MG63 (cell line): ENCODE results near the gene KLK2. TPM values are rescaled to one million over a fixed set of nuclear protein-coding genes. Genes with fewer than 3 reads are reported as not detected.
"Not testable (repeated sequence)": the region's sequence is repeated elsewhere in the genome, so short reads cannot be mapped to it uniquely, and the experiment has no call there.

Experiments
- DNase-seq: peaks from one replicate; pipeline ENCODE4 v3.0.0-alpha.2; 2020
- H3K27me3 ChIP-seq: fragments of 250-450 bp; sonication (Bioruptor Pico); 2 replicates; pipeline ENCODE4 v1.5.1; 2020; ENCODE audit warnings: mild to moderate bottlenecking, moderate library complexity
- H3K36me3 ChIP-seq: fragments of 250-450 bp; sonication (Bioruptor Pico); 2 replicates; pipeline ENCODE4 v1.5.1; 2020; ENCODE audit warnings: mild to moderate bottlenecking, moderate library complexity
- H3K4me3 ChIP-seq: fragments of 250-450 bp; sonication (Bioruptor Pico); 2 replicates; pipeline ENCODE4 v1.5.1; 2020; ENCODE audit warnings: mild to moderate bottlenecking, moderate library complexity
- H3K9me3 ChIP-seq: fragments of 250-450 bp; sonication (Bioruptor Pico); 2 replicates; pipeline ENCODE4 v1.5.1; 2020; ENCODE audit warnings: mild to moderate bottlenecking, moderate library complexity
- total RNA-seq: library from RNA; depleted of rRNA; stranded (reverse); fragments of >200 nt; shearing (Covaris generic); gene quantifications from 2 replicates; pipeline ENCODE4 v1.2.3, GENCODE V29; 2014; ENCODE audit warnings: low replicate concordance

Gene KLK2
- total RNA-seq, 1 experiment from 2014 or later, result not detected

DNA sequence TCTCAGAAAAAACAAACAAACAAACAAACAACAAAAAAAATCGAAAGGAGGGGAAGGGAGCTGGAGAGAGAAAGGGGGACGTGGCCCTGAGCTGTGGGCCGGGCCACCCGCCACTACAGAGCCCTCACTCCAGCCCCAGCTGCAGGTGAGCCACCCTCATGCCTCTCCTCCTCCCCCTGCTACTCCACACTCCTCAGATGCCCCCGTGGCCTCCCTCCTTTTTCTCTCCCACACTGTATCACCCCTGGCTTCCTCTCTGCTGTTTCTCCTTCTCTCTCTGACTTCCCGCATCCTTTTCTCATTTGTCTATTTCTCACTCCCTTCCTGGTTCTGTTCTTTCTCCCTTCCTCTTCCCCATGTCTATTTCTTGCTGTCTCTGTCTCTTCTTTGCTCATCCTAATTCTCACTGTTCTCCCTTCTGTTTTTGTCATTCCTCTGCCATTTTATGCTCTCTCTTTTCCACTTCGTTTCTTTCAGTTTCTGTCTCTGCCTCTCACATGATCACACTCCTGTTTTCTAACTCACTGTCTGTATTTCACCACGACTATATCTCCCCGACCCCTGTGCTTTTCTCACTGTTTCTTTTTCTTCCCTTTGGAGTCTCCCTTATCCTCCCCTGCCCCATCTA, 2.7 kb downstream of the KLK2 start:
- no peak overlapping the region for H3K4me3 ChIP-seq
- no peak for DNase-seq
- H3K9me3 ChIP-seq, result no peaks in the 10 kb centered on the region
- H3K36me3 ChIP-seq, result no peaks in the 10 kb centered on the region
- H3K27me3 ChIP-seq, result peaks cover 71% of the 10 kb centered on the region

DNA sequence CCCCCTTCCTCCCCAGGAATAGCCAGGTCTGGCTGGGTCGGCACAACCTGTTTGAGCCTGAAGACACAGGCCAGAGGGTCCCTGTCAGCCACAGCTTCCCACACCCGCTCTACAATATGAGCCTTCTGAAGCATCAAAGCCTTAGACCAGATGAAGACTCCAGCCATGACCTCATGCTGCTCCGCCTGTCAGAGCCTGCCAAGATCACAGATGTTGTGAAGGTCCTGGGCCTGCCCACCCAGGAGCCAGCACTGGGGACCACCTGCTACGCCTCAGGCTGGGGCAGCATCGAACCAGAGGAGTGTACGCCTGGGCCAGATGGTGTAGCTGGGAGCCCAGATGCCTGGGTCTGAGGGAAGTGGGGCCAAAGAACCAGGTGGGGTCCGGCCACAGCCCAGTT, 3.2 kb downstream of the KLK2 start:
- H3K27me3 ChIP-seq, result peaks cover 70% of the 10 kb centered on the region
- H3K36me3 ChIP-seq, result no peaks in the 10 kb centered on the region
- H3K9me3 ChIP-seq, result no peaks in the 10 kb centered on the region
- no peak overlapping the region for H3K4me3 ChIP-seq
- no peak for DNase-seq

DNA sequence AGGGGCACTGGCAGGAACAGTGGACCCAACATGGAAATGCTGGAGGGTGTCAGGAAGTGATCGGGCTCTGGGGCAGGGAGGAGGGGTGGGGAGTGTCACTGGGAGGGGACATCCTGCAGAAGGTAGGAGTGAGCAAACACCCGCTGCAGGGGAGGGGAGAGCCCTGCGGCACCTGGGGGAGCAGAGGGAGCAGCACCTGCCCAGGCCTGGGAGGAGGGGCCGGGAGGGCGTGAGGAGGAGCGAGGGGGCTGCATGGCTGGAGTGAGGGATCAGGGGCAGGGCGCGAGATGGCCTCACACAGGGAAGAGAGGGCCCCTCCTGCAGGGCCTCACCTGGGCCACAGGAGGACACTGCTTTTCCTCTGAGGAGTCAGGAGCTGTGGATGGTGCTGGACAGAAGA, 4.1 kb downstream of the KLK2 start:
- DNase-seq, result no peak
- H3K27me3 ChIP-seq, result peaks cover 73% of the 10 kb centered on the region
- no peaks in the 10 kb centered on the region for H3K9me3 ChIP-seq

DNA sequence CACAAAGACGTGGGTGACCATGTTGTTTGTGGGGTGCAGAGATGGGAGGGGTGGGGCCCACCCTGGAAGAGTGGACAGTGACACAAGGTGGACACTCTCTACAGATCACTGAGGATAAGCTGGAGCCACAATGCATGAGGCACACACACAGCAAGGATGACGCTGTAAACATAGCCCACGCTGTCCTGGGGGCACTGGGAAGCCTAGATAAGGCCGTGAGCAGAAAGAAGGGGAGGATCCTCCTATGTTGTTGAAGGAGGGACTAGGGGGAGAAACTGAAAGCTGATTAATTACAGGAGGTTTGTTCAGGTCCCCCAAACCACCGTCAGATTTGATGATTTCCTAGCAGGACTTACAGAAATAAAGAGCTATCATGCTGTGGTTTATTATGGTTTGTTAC, 5.6 kb downstream of the KLK2 start:
- peaks cover 73% of the 10 kb centered on the region for H3K27me3 ChIP-seq
- H3K4me3 ChIP-seq, result no peak overlapping the region
- no peak for DNase-seq
- H3K9me3 ChIP-seq, result no peaks in the 10 kb centered on the region
- no peaks in the 10 kb centered on the region for H3K36me3 ChIP-seq

More for the DNA sequence above, 4.1 kb downstream of the KLK2 start:
- H3K4me3 ChIP-seq, result no peak overlapping the region
- no peaks in the 10 kb centered on the region for H3K36me3 ChIP-seq

DNA sequence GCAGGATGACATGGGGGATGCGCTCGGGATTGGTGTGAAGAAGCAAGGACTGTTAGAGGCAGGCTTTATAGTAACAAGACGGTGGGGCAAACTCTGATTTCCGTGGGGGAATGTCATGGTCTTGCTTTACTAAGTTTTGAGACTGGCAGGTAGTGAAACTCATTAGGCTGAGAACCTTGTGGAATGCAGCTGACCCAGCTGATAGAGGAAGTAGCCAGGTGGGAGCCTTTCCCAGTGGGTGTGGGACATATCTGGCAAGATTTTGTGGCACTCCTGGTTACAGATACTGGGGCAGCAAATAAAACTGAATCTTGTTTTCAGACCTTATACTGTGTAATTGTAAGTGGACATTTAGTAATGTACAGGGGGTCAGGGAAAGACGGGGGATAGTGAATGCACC, 7.0 kb downstream of the KLK2 start:
- Histone ChIP-seq H3K9me3 (no peaks in the 10 kb centered on the region), H3K36me3 (no peaks in the 10 kb centered on the region), H3K4me3 (no peak overlapping the region), H3K27me3 (peaks cover 65% of the 10 kb centered on the region)
- DNase-seq, result no peak

DNA sequence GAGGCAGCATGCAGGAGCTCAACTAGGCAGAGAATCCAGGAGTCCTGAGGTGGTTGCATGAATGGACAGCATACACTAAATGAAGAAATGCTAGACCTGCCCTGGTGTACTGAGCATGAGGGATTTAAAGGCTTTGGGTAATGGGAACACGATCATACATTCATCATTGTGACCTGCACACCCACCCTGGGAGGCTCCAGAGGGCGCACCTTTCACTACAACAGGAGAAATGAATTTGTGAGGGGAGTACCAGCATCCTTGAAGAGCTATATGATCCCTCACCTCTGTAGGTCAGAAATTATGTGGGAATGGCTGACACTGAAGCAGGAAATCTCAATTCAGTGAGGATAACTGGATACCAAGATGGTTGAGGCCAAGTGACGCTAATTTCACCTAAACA, 8.9 kb downstream of the KLK2 start:
- Histone ChIP-seq H3K27me3 (peaks cover 69% of the 10 kb centered on the region), H3K9me3 (no peaks in the 10 kb centered on the region), H3K36me3 (no peaks in the 10 kb centered on the region), H3K4me3 (no peak overlapping the region)
- DNase-seq, result no peak

DNA sequence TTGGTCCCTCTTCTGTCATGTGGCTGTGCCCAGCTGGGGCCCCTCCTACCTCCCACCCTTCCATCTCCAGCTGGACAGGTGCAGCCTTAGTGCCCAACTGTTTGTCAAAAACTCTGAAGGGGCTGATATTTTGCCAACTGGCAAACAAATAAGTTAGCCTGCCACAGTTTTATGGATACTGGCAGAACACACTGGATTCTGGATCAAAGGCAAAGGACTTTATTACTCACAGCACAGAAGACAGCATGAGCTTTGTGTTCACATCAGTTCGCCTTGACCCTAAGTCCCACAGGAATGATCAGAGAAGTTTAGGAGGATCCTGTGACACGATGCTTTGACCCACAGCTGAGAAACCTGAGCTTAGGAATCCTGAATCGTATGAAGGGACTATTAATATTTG, 16.4 kb downstream of the KLK2 start:
- DNase-seq, result no peak
- Histone ChIP-seq H3K9me3 (no peaks in the 10 kb centered on the region), H3K27me3 (peaks cover 33% of the 10 kb centered on the region), H3K4me3 (no peak overlapping the region), H3K36me3 (no peaks in the 10 kb centered on the region)

DNA sequence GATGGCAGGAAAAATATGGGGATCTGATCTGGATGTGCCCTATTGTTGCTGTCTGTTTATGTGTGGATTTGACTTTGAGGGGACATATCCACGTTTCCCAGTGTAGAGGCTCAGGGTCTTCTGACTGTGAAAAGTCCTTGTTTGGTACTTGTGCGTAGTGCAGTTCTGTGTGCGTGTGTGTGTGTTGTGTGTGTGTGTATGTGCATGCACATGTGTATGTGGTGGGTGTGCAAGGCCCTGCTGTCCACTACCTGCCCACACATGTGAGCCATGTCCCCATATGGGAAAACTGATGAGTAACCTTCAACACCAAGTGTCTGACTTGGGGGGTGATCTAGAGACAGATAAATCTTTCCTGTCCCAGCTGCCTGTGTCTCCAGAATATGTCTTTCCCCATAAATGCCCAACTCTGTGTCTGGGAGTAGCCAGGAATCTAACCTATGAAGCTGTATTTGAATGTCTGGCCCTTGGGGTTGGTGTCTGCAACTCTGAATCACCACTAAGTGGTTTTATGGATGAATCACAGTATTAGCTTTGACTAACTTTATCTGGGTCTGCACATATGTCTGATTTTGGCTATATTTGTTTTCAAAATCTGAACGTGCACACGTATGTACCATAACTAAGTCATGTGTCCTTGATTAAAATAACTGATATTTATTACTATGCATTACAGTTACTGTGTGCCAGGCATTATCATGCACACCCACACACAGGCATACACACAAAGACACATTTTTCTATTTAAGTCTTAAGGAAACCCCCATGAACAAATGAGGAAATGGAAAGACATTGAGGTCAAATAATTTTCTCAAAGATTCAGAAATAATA, 17.4 kb downstream of the KLK2 start:
- no peak for DNase-seq
- Histone ChIP-seq H3K36me3 (no peaks in the 10 kb centered on the region), H3K4me3 (no peak overlapping the region), H3K9me3 (no peaks in the 10 kb centered on the region), H3K27me3 (peaks cover 26% of the 10 kb centered on the region)

DNA sequence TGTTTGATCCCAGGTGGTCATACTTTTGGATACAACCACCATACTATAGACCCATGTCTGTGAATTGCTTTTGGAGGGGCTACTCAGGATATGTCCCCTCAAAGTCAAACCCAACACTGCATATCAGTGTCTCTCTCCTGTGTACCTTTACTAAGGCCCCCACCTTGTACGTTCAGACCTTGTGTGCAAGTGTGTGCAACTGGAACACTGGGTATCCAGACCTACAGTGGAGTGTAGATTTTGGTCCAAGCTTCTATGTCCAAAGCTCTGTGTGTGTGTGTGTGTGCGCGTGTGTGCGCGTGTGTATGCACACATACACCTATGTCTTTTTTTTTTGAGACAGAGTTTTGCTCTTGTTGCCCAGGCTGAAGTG, 18.0 kb downstream of the KLK2 start:
- Histone ChIP-seq H3K27me3 (peaks cover 21% of the 10 kb centered on the region), H3K4me3 (no peak overlapping the region), H3K9me3 (no peaks in the 10 kb centered on the region), H3K36me3 (no peaks in the 10 kb centered on the region)
- DNase-seq, result no peak

DNA sequence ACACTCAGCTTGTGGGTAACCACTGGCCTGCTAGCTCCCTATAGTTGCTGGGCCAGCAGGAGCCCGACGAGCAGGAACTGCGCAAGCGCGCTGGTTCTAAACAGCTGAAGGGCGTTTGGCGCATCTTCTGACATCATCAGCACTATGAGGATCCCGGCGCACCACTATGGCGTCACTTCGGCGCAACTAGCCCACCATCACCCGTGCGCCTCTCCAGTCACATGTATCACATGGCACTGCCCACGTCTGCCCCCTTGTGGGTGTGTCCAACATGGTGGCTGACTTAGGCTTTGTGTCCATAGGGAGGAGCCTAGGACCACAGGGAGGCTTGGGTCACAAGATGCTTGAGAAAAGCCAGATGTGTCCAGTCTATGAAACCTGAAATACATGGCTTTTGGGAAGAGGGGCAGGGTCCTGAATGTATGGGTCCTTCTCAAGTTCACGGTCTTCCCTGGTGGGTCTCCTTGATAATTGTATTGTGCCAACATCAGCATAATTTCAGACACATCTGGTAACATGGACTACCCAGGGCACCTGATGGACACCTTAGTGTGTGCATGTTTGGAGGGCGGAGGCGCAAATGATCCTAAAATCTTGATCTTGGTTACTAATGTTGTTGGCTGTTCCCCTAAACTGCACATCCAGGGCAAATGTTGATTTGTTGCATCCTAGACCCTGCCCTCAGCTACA, 20.0 kb downstream of the KLK2 start:
- Histone ChIP-seq H3K4me3 (no peak overlapping the region), H3K9me3 (no peaks in the 10 kb centered on the region), H3K36me3 (no peaks in the 10 kb centered on the region), H3K27me3 (peaks cover 7% of the 10 kb centered on the region; the same call in 1 of the 2 replicates)
- no peak for DNase-seq

DNA sequence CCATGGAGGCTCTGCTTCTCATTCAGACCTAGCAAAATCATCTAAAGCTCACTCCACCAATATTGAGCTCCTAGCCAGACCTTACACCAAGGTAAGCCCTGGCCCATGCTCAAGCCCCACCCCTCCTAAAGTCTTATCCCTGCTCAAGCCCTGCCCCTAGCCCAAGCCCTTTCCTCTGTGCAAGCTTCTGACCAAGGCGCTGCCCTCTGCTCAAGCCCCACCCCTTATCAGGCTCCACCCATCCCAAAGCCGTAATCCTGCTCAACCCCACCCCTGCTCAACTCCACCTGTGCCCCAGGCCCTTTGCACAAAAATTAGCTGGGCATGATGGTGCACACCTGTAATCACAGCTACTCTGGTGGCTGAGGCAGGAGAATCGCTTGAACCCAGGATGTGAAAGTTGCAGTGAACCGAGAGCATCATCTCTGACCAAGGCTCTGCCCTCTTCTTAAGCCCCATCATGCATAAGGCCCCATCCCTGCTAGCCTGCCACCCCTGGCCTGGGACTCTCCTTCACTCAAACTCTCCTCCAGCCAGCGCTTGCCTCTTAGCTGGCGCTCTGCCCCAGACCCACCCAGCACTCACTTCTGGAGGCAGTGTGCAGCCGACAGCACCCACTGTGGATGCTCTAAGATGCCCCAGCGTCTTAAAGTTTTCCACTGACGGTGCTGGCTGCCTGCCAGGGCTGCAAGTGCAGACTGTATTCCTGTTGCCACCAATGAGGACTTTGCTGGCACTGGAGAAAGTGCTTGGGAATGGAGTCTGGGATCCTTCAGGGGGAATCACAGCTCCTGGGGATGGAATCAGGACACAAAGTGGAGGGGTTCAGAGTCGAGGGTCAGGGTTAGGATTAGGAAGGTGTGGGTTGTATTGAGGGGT, 21.5 kb downstream of the KLK2 start:
- Histone ChIP-seq H3K36me3 (no peaks in the 10 kb centered on the region), H3K9me3 (no peaks in the 10 kb centered on the region), H3K27me3 (peaks cover 8% of the 10 kb centered on the region), H3K4me3 (no peak overlapping the region)
- DNase-seq, result no peak

DNA sequence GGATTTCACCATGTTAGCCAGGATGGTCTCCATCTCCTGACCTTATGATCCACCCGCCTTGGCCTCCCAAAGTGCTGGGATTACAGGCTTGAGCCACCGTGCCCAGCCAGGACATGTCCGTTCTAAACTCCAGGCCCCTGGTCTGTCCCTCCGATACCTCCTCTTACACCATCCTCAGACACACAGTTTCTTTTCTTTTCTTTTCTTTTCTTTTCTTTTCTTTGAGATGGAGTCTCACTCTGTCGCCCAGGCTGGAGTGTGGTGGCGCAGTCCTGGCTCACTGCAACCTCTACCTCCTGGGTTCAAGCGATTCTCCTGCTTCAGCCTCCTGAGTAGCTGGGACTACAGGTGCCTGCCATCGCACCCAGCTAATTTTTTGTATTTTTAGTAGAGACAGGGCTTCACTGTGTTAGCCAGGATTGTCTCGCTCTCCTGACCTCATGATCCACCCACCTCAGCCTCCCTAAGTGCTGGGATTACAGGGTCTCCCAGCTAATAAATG, 22.9 kb downstream of the KLK2 start:
- H3K36me3 ChIP-seq, result not testable (repeated sequence)

DNA sequence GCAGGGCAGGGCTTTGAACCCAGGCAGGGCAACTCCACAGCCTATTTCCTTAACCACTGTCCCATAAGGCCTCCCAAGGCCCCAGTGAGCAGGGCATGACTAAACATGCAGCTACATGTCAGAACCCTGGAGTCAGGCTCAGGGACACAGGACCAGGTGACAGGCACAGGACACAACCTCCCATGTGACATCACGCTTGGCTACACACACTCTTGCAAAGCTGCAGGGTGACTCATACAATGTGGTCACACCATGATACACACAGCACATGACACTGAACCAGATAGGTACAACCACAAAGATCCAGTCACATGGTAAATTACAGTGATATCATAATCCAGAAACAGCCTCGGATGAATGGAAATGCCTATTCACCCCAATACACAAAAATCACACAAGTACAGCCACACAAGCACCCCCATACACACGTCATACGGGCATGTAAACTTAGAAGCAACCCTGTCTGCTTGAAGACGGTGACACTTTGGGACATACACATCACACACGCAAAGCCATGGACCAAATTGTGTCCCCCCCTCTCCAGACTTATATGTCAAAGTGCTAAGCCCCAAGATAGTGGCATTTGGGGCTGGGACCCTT, 23.5 kb downstream of the KLK2 start:
- peaks cover 10% of the 10 kb centered on the region for H3K27me3 ChIP-seq
- DNase-seq, result peak; percentile 23
- no peak overlapping the region for H3K4me3 ChIP-seq
- no peaks in the 10 kb centered on the region for H3K36me3 ChIP-seq
- no peaks in the 10 kb centered on the region for H3K9me3 ChIP-seq

More for the DNA sequence above, 22.9 kb downstream of the KLK2 start:
- H3K4me3 ChIP-seq, H3K27me3 ChIP-seq, DNase-seq, H3K9me3 ChIP-seq: not testable (repeated sequence)

DNA sequence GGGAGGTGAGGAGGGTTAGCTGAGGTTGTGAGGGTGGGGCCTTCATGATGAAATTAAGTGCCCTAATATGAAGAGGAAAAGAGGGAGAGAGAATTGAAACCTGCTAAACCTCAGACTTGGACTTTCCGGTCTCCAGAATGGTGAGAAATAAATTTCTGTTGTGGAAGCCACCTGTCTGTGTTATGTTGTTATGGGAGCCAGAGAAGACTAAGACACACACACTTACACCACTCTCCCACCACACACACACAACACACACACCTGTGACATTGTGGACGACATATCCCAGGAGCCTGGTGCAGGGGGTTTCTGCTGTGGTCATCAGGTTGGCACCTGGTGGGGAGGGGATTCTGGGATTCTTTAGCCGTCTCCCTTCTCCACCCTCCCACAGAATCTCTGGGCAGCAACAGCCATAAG, 24.0 kb downstream of the KLK2 start:
- Histone ChIP-seq H3K9me3 (no peaks in the 10 kb centered on the region), H3K27me3 (peaks cover 13% of the 10 kb centered on the region), H3K4me3 (no peak overlapping the region), H3K36me3 (no peaks in the 10 kb centered on the region)
- DNase-seq, result no peak

DNA sequence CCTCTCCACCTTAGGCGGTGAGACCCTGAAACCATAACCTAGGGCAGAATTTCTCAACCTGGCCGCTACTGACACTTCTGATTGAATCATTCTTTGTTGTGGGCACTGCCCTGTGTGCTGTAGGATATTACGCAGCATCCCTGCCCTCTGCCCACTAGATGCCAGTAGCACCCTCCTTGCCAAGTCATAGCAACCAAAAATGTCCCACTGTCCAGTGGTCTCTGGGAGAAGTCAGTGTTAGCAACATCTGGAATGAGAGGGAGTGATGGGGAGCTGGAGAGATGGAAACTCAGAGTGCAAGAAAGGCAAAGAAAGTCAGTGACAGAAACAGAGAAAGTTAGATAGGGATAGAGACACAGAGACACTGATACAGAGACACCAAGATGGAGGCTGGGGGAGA, 24.4 kb downstream of the KLK2 start:
- no peaks in the 10 kb centered on the region for H3K9me3 ChIP-seq
- no peak for DNase-seq
- H3K4me3 ChIP-seq, result no peak overlapping the region
- peaks cover 15% of the 10 kb centered on the region for H3K27me3 ChIP-seq
- no peaks in the 10 kb centered on the region for H3K36me3 ChIP-seq

DNA sequence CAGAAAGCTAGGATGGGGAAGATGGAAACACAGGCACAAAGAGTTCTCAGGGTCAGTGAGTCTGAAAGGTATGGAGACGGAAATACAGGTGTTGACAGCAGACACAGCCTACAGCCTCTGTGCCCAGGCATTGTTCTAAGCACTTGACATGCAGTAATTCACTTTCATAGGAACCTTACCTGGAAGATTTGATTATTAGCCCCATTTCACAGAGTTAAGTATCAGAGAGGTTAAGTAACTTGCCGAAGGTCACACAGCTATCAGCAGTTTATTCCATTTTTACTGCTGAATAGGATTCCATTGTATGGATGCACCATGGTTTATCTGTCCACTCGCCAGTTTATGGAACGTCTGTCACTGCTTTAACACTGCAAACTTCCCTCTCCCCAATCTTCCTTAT, 24.8 kb downstream of the KLK2 start:
- no peak for DNase-seq
- Histone ChIP-seq H3K27me3 (peaks cover 15% of the 10 kb centered on the region), H3K9me3 (no peaks in the 10 kb centered on the region), H3K36me3 (no peaks in the 10 kb centered on the region), H3K4me3 (no peak overlapping the region)
